Cerebellar nuclear complex (tissue), 1 donor: Measurements from ENCODE around the gene PATE3.

Experiments
- DNase-seq, 2 experiments: peaks; one replicate each; lab custom pipeline; 2025; lab: John Stamatoyannopoulos, UW

The PATE3 gene

GRCh38 chr11:125787827-125788226 lies at the start of gene PATE3:
Gene PATE3 (plus strand): TSS chr11:125788127. CDS start chr11:125788152, 25 bp downstream.
- no peak for DNase-seq

GRCh38 chr11:125740617-125741016 lies 47.3 kb upstream of the PATE3 start:
- no peak for DNase-seq

GRCh38 chr11:125743681-125744080 lies 44.2 kb upstream of the PATE3 start:
- no peak for DNase-seq

GRCh38 chr11:125745979-125746378 lies 41.9 kb upstream of the PATE3 start, which contains the start of gene PATE1:
Gene PATE1 (plus strand): TSS chr11:125746279. CDS start chr11:125746305, 26 bp downstream.
- no peak for DNase-seq

- no peak for DNase-seq
These were observed 37.3 kb upstream of the PATE3 start for GRCh38 chr11:125750629-125751028.

- DNase-seq, result no peak
These were observed 31.9 kb upstream of the PATE3 start for GRCh38 chr11:125756050-125756449.

GRCh38 chr11:125762445-125762844 lies 25.5 kb upstream of the PATE3 start:
- no peak for DNase-seq

- DNase-seq, result no peak
These were observed 24.4 kb upstream of the PATE3 start for GRCh38 chr11:125763483-125763882.

GRCh38 chr11:125766251-125766650 lies 21.7 kb upstream of the PATE3 start:
- no peak for DNase-seq

GRCh38 chr11:125768336-125769046 lies 19.4 kb upstream of the PATE3 start:
- no peak for DNase-seq

- DNase-seq, result no peak
These were observed 17.3 kb upstream of the PATE3 start for GRCh38 chr11:125770583-125770982.

- DNase-seq, result no peak
These were observed 15.0 kb upstream of the PATE3 start for GRCh38 chr11:125772834-125773505.

GRCh38 chr11:125773516-125773915 lies 14.4 kb upstream of the PATE3 start:
- DNase-seq, result no peak

- DNase-seq, result no peak
These were observed 10.6 kb upstream of the PATE3 start for GRCh38 chr11:125777309-125777708.

- no peak for DNase-seq
These were observed 9.2 kb upstream of the PATE3 start, which contains the start of gene PATE2 for GRCh38 chr11:125778728-125779127. Gene PATE2 (minus strand): TSS chr11:125778828. CDS start chr11:125778773, 55 bp downstream.

GRCh38 chr11:125784678-125785077 lies 3.2 kb upstream of the PATE3 start:
- no peak for DNase-seq

- DNase-seq, result no peak
These were observed 2.9 kb downstream of the PATE3 start for GRCh38 chr11:125790825-125791224.

- DNase-seq, result no peak
These were observed 9.7 kb downstream of the PATE3 start for GRCh38 chr11:125797641-125798040.

- no peak for DNase-seq
These were observed 11.9 kb downstream of the PATE3 start for GRCh38 chr11:125799808-125800207.

GRCh38 chr11:125802387-125802786 lies 14.5 kb downstream of the PATE3 start:
- DNase-seq, result no peak

- DNase-seq, result no peak
These were observed 20.0 kb downstream of the PATE3 start for GRCh38 chr11:125807909-125808308.

GRCh38 chr11:125833016-125833415 lies 45.1 kb downstream of the PATE3 start, which contains the start of gene PATE4:
Gene PATE4 (plus strand): TSS chr11:125833316. CDS start chr11:125833360, 44 bp downstream.
- DNase-seq, result no peak

GRCh38 chr11:125835748-125836147 lies 47.8 kb downstream of the PATE3 start:
- no peak for DNase-seq
